Measurements from ENCODE around the gene HBM. TPM values are rescaled to one million over a fixed set of nuclear protein-coding genes. Genes with fewer than 3 reads are reported as not detected.
"Not testable (repeated sequence)": the region's sequence is repeated elsewhere in the genome, so short reads cannot be mapped to it uniquely, and the experiment has no call there.

The HBM gene
- total RNA-seq, 2 donors from 2014 or later: not detected

DNA sequence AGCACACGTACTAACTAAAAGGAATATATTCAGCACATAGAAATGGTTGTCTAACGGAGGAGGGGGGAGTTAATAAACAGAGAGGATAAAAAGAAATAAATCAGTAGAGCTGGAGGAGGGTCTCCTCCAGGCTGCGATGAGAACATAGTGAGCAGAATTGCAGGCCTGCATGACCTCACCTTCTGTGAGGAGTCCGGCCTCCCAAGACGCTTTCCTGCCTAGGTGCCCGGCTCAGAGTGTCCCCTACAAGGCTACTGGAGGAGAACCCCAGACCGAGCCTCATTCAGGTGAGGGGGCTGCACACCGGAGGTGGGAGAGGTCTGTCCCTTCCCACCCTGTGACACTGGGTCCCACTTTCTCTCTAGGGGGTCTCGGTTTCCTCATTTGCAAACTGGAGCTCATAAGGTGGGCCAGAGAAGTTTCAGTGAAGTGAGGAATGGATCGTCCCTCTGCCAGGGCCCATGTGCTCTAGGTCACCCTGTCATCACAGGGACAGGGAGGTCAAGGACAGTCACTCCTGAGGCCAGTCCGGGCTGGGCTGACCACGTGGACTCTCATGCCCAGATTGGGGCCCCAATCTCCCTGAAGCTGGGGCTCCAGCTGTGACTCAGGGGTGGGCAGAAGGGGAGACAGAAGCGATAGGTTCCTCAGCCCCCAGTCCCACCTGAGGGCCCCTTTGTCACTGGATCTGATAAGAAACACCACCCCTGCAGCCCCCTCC is 3.3 kb upstream of the HBM start:
- Histone ChIP-seq H3K4me1 (peaks cover 19% of the 10 kb centered on the region), H3K27ac (no peak overlapping the region), H3K9me3 (no peaks in the 10 kb centered on the region), H3K27me3 (peaks cover 0 to 25% of the 10 kb centered on the region in 2 donors), H3K4me3 (no peak overlapping the region), H3K36me3 (replicated peaks in 1 of 2; ENCODE audit: insufficient read depth in 1 of 2, low read depth in 2 of 2) (no peaks in the 10 kb centered on the region)
- intact Hi-C loops (cut with DNase I): no loop called here
- ATAC-seq: no peak
- 83 to 86% methylated on average over 8 to 13 of the region's 13 CpGs for WGBS, 2 donors
- DNase-seq: no peak
- TF ChIP-seq POLR2A (IDR thresholded peaks at IDR 0.05): no peak
- TF ChIP-seq, protein P1, sequence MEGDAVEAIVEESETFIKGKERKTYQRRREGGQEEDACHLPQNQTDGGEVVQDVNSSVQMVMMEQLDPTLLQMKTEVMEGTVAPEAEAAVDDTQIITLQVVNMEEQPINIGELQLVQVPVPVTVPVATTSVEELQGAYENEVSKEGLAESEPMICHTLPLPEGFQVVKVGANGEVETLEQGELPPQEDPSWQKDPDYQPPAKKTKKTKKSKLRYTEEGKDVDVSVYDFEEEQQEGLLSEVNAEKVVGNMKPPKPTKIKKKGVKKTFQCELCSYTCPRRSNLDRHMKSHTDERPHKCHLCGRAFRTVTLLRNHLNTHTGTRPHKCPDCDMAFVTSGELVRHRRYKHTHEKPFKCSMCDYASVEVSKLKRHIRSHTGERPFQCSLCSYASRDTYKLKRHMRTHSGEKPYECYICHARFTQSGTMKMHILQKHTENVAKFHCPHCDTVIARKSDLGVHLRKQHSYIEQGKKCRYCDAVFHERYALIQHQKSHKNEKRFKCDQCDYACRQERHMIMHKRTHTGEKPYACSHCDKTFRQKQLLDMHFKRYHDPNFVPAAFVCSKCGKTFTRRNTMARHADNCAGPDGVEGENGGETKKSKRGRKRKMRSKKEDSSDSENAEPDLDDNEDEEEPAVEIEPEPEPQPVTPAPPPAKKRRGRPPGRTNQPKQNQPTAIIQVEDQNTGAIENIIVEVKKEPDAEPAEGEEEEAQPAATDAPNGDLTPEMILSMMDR (IDR thresholded peaks at IDR 0.05): no peak

DNA sequence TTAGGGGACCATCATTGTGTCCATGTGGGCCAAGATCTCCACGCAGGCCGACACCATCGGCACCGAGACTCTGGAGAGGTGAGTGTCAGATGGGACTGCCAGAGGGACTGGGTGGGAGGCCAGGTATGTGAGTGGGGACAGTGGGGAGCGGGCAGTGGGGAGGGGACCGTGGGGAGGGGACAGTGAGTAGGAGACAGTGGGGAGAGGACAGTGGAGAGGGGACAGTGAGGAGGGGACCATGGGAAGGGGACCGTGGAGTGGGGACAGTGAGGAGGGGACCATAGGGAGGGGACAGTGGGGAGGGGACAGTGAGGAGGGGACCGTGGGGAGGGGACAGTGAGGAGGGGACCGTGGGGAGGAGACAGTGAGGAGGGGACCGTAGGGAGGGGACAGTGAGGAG is 2.6 kb upstream of the HBM start:
- intact Hi-C loops (cut with DNase I); ATAC-seq; H3K9me3 ChIP-seq; DNase-seq; H3K4me3 ChIP-seq; H3K27ac ChIP-seq; H3K36me3 ChIP-seq (replicated peaks in 1 of 2; ENCODE audit: insufficient read depth in 1 of 2, low read depth in 2 of 2): not testable (repeated sequence)
- 84 to 90% methylated on average over 2 to 7 of the region's 10 CpGs for WGBS, 2 donors
- H3K4me1 ChIP-seq: peaks cover 19% of the 10 kb centered on the region
- H3K27me3 ChIP-seq: peaks cover 0 to 32% of the 10 kb centered on the region in 2 donors

DNA sequence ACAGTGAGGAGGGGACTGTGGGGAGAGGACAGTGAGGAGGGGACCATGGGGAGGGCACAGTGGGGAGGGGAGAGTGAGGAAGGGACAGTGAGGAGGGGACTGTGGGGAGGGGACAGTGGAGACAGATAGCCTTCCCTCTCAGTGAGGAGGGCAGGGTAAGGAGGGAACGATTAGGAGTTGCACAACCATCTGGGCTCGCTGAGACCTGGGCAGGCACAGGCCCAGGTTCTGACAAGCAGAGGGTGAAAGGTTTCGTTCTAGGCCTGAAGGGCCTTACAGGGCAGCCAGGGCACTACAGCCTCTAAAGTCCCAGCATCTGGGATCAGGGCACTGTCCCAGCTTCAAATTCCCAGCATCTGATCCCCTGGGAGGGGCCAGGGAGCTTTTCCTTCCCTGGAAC is 2.1 kb upstream of the HBM start:
- H3K9me3 ChIP-seq; H3K36me3 ChIP-seq (replicated peaks in 1 of 2; ENCODE audit: insufficient read depth in 1 of 2, low read depth in 2 of 2); H3K27ac ChIP-seq; H3K4me3 ChIP-seq; DNase-seq; intact Hi-C loops (cut with DNase I): not testable (repeated sequence)
- Histone ChIP-seq H3K4me1 (peaks cover 19% of the 10 kb centered on the region), H3K27me3 (peaks cover 0 to 37% of the 10 kb centered on the region in 2 donors)
- ATAC-seq: peak; percentile 30
- WGBS, 2 donors: 30% methylated on average over 2 of the region's 3 CpGs

DNA sequence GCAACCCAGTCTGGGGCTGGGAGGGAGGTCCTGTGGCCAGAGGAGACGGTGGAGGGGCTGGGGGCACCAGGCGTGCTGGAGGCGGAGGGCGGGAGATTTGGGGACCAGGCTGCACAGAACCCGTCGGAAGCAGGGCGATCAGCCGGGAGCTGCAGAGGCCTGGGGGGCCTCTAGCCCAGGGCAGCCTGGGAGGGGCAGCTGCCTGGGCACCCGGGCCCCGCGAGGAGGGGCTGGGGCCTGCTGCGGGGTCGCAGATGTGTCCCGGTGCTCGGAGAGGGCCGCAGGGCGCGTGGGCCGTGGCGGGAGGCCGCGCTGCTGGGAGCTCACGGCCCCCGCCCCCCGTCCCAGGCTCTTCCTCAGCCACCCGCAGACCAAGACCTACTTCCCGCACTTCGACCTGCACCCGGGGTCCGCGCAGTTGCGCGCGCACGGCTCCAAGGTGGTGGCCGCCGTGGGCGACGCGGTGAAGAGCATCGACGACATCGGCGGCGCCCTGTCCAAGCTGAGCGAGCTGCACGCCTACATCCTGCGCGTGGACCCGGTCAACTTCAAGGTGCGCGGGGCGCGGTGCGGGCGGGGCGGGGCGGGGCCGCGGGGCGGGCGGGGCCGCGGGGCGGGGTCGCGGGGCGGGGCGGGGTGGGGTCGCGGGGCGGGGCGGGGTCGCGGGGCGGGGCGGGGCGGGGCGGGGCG is 1.5 kb upstream of the HBM start:
- WGBS, 2 donors: no CpG with 5 or more reads among the region's 80 CpGs
- peaks cover 0 to 38% of the 10 kb centered on the region in 2 donors for H3K27me3 ChIP-seq
- peaks cover 19% of the 10 kb centered on the region for H3K4me1 ChIP-seq
- H3K9me3 ChIP-seq; intact Hi-C loops (cut with DNase I); DNase-seq; H3K36me3 ChIP-seq (replicated peaks in 1 of 2; ENCODE audit: insufficient read depth in 1 of 2, low read depth in 2 of 2); H3K27ac ChIP-seq; ATAC-seq; H3K4me3 ChIP-seq: not testable (repeated sequence)

DNA sequence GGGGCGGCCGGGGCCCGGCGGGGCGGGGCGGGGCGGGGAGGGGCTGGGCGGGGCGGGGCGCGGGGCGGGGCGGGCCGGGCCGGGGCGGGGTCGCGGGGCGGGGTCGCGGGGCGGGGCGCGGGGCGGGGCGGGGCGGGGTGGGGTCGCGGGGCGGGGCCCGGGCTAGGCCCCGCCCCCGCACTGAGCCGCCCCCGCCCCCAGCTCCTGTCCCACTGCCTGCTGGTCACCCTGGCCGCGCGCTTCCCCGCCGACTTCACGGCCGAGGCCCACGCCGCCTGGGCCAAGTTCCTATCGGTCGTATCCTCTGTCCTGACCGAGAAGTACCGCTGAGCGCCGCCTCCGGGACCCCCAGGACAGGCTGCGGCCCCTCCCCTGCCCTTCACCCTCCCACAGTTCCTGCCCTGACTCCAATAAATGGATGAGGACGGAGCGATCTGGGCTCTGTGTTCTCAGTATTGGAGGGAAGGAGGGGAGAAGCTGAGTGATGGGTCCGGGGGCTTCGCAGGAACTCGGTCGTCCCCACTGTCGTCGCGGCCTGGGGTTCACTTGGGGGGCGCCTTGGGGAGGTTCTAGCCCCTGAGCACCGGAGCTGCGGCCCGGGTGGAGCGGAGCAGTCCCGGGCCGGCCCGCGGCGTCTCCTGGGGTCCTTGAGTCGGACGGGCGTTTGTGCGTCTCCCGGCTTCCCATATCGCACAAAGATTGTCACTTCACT is 795 bp upstream of the HBM start:
- DNase-seq (no peak), ATAC-seq (peak; percentile 56)
- TF ChIP-seq, protein P1 (IDR thresholded peaks at IDR 0.05): no peak
- no peak for TF ChIP-seq POLR2A (IDR thresholded peaks at IDR 0.05)
- 0 to 3% methylated on average over 7 to 41 of the region's 77 CpGs for WGBS, 2 donors
- H3K9me3 ChIP-seq: no peaks in the 10 kb centered on the region
- H3K36me3 ChIP-seq (replicated peaks in 1 of 2; ENCODE audit: insufficient read depth in 1 of 2, low read depth in 2 of 2): no peaks in the 10 kb centered on the region
- no peak overlapping the region for H3K4me3 ChIP-seq
- H3K27me3 ChIP-seq: peaks cover 0 to 38% of the 10 kb centered on the region in 2 donors
- no peak overlapping the region for H3K27ac ChIP-seq
- intact Hi-C loops (cut with DNase I): no loop called here
- peaks cover 19% of the 10 kb centered on the region for H3K4me1 ChIP-seq

All from body of pancreas (tissue), 4 donors.